GM19438 (cell line): ENCODE results near the gene SMCR8.
"Not testable (repeated sequence)": the region's sequence is repeated elsewhere in the genome, so short reads cannot be mapped to it uniquely, and the experiment has no call there.

Experiments
- ATAC-seq: cut with Tn5 transposase; IDR thresholded peaks from one replicate; pipeline ENCODE4 v1.9.1; 2021; ENCODE audit warnings: low read depth; ENCODE audit not compliant: unreplicated experiment

Gene SMCR8

GRCh38 chr17:18315562-18315922 is 449 bp downstream of the SMCR8 start:
- no peak for ATAC-seq

GRCh38 chr17:18315961-18316360 is 868 bp downstream of the SMCR8 start:
- ATAC-seq: no peak

DNA sequence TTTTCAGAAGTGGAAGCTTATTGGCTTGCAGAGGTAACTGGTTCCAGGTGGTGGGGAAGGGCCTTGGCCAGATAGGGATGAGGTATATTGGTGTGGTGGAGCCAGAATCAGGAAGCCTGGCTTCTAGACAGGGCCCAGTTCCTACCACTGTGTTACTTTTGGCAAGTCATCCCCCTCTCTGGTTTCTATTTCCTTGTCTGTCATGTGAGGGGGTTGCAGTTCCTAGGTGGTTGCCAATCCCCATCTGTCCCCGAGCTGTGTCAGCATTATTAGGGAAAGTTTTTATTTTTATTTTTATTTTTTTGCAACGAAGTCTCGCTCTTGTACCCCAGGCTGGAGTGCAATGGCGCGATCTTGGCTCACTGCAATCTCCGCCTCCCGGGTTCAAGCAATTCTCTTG is 3.0 kb downstream of the SMCR8 start:
- ATAC-seq: no peak

GRCh38 chr17:18318771-18319450 is 3.8 kb downstream of the SMCR8 start:
- no peak for ATAC-seq

GRCh38 chr17:18319604-18320256 is 4.6 kb downstream of the SMCR8 start:
- no peak for ATAC-seq

GRCh38 chr17:18320301-18320700 is 5.2 kb downstream of the SMCR8 start:
- ATAC-seq: no peak

GRCh38 chr17:18321309-18321708 is 6.2 kb downstream of the SMCR8 start:
- ATAC-seq: no peak

- no peak for ATAC-seq
Observed at GRCh38 chr17:18322522-18322921, 7.4 kb downstream of the SMCR8 start.

- ATAC-seq: no peak
Observed at GRCh38 chr17:18323007-18323406, 7.9 kb downstream of the SMCR8 start.

DNA sequence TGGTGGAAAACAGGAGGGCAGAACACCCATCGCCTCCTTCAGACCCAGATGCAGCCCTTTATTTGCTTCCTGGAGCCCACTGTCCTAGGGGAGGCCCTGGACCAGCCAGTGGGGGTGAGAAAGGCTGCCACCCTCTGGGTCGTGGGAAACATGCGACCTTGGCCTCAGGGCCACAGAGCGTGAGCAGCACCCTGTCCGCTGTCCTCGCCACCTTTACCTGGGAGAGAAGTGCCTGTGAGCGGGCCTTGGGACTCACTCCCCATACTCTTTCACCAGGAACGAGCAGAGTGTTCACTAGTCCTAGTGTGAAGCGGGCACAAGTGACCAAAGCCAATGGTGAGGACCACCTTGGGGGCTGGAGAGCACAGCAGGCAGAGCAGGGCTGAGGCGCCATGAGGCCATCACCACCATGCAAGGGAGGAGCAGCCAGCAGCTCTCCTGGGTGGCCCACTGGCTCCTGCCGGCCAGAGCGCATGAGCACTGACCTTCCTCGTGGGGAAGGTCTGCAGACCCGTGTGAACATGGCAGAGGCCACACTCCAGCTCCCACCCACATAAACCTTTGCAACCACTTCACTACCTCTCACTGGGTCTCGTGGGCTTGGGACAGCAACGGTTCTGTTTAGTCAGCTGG is 8.5 kb downstream of the SMCR8 start:
- no peak for ATAC-seq

DNA sequence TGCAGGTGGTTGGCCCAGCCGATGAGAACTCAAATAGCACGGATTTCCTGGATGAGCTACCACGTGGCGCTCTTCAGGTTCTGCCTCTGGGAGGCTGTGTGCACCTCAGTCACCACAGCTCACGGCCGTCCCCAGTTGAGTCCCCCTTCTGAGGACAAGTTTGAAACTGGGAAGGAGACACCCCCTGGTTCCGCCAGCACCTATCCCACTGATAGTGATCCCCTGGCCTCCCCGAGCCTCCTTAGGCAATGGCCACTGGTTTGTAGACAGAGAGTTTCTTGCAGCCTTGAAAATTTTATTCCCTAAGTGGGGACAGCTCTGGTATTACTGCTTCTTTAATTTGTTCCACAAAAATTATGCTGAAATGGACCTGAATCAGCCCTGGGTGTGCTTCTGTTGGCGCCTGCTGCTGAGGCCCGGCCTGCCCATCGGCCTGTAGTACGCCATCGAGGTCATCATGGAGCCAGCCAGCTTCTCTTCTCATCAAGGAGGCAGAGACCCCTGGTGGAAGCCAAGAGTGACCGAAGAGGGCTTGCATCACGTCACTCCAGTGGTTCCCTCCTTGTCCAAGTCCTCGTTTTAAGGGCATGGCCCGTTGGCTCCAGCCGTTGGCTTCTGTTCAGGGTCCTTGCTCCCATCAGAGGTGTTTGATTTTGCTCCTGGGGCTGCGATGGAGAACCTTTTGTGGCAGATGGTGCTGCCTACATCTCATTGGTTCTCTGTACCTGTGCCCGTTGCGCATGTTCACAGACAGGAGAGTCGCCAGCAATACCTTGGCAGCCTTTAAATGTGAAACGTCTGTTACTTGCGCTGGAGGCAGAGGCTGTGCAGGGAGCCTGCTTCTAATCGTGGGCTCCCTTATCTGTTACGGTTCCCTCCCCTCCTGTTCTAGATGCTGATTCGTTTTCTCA is 9.3 kb downstream of the SMCR8 start:
- ATAC-seq: no peak

DNA sequence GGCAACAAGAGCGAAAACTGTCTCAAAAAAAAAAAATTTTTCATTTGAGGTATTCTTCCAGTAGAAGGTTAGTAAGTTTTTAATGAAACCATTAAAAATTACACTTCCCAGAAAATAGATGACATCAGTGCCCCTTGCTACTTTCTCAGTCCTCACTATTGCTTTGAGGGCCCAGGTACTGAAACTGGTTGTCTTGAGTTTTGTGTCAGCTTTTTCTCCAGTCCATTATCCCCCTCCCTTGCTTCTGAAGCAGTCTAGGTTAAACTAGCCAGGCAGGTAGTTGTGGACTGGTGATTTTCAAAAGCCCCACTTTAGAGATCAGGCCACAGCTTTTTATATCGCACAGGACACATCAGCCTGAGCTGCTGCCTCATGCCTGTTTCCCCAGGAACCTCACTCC is 10.9 kb downstream of the SMCR8 start:
- no peak for ATAC-seq

DNA sequence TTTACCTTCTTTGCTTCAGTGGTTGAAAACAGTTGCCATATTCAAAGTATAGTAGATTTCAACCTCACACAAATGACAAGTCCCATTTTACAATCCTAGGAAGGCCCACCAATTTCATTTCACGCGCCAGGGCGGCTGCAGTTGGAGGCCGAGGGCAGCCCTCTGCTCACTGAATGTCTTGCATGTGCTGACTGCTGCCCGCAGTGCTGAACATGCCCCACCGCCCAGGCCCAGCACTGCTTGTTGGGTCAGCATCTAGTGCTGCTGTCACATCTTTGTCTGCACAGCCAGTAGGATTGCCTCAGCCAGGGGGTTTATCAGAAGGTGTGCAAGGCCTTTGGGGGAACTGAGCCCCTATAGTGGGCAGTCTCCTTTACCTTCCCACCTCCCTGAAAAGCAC is 11.5 kb downstream of the SMCR8 start:
- ATAC-seq: no peak

DNA sequence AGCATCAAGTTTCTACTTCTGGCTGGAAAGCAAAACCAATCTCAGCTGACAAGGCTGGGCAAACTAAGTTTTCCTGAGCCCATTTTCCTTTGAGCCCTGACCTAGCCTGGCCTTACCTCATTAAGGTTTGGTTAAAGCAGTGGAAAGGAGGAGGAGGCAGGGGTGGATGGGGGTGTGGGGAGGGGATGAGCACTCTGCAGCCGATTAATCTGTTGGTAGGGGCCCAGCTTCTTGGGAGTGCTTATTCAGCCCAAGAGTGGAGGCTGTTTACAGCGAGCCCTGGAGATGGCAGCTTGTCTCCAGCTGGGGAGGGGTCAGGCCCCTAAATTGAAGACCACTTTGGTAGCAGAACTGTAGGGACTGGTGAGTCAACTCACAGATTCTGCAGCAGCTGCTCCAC is 12.0 kb downstream of the SMCR8 start:
- ATAC-seq: no peak

GRCh38 chr17:18327556-18327955 is 12.5 kb downstream of the SMCR8 start:
- ATAC-seq: no peak

DNA sequence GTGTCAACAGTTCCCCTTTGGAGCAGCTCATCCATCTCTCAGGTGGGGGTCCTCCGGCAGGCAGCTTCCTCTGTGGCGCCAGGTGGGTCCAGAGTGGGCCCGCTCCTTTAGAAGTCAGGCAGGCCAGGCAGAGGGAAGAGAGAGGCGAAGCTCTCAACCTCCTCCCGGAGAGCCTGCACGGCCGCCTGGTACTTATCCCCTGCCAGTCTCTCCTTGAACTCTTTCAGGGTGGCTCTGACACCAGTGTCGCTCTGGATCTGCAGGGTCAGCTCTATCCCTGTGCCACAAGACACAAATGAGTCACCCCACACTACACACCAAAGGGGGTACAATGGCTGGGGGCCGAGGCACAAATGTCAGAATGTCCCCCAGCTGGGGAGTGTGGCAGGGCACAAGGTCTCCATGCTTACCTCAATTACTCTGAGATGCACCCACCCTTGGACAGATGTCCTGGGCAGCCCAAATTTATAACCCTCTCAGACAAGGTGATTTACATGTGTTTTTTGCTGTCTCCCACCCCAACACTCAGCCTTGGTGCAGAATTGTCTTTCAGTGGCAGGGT is 13.6 kb downstream of the SMCR8 start:
- no peak for ATAC-seq

DNA sequence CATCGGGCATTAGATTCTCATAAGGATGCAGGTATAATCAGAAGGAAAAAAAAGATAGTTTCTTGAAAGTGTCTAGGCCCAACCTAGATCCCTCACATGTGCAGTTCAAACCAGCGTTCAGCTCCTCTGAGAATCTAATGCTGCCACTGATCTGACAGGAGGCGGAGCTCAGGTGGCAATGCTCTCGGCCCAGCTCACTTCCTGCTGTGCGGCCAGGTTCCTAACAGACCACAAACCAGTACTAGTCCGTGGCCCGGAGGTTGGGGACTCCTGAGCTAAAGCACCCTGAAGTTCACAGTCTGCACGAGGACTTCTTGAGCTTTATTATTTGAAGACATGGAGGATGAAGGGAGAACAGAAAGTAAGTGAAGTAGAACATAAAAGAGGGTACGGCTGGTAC is 16.8 kb downstream of the SMCR8 start:
- no peak for ATAC-seq

GRCh38 chr17:18332909-18333489 is 17.9 kb downstream of the SMCR8 start:
- no peak for ATAC-seq

DNA sequence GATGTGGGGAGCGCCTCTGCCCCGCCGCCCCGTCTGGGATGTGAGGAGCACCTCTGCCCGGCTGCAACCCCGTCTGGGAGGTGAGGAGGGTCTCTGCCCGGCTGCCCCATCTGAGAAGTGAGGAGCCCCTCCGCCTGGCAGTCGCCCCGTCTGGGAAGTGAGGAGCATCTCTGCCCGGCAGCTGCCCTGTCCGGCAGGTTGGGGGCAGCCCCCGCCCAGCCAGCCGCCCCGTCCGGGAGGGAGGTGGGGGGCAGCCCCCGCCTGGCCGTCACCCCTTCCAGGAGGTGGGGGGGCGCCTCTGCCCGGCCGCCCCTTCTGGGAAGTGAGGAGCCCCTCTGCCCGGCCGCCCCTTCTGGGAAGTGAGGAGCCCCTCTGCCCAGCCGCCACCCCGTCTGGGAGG is 23.1 kb downstream of the SMCR8 start:
- not testable (repeated sequence) for ATAC-seq

DNA sequence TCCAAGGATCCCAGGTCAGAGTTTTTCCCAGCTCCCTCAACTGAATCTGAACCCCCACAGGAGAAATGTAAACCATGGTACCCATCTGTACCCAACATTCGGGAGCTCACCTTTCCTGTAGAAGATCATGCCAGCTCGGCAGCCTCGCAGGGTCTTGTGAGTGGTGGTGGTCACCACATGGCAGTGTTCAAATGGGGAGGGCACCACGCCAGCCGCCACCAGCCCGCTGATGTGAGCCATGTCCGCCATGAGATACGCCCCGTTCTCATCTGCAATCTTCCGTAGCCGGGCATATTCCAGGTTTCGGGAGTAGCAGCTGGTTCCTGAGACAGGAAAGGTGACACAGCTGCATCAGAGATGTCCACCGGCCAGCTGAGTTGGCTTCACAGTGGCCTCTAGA is 24.8 kb downstream of the SMCR8 start:
- ATAC-seq: no peak
